Measurements from ENCODE around the gene ABR. TPM values are rescaled to one million over a fixed set of nuclear protein-coding genes. Genes with fewer than 3 reads are reported as not detected.

Gene ABR
- total and polyA plus RNA-seq, 2 of the 13 experiments (the other 11 are each of a cell fraction or from before 2014, with no cell fraction given) = 12.4 to 40.4 TPM

DNA sequence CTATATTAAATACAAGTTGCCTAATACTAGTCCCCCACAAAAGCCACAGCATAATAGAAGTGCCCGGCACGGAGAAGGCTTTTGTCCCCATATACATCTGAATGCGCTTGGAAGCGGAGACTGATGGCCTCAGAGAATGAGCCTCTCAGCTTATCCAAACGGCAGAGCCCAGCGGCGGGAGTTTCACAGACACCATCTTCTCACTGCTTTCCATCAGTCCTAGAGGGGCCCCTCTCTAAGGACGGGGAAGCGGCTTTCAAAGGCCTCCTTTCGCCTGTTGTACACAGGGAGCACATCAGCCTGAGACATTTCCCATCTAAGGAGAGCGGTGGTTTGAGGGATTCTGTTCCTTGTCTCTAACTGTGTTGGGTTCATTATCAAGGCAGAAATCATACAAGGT, 217.1 kb downstream of the ABR start:
- WGBS (ENCODE audit: low lambda C conversion rate) = 95% methylated on average over 11 of the region's 11 CpGs
- Histone ChIP-seq H3K27ac (ENCODE audit: extremely low read length, insufficient read depth, low read length) (no peak overlapping the region), H3K4me1 (ENCODE audit: insufficient read depth, low read length) (peaks cover 8% of the 10 kb centered on the region), H3K4me2 (ENCODE audit: low read depth, low read length) (no peak overlapping the region), H3K36me3 (replicated peaks in 1 of 2; ENCODE audit: control insufficient read depth in 1 of 2, insufficient read depth in 2 of 2, low read length in 2 of 2) (peaks cover 0 to 4% of the 10 kb centered on the region in 2 experiments; a peak in 2 of 5 replicates), H3K9me3 (ENCODE audit: low read length) (no peaks in the 10 kb centered on the region), H3K4me3 (replicated peaks in 1 of 3; ENCODE audit: insufficient read depth in 1 of 3, low read depth in 2 of 3, low read length in 3 of 3) (no peak overlapping the region), H4K20me1 (ENCODE audit: insufficient read depth, low read length) (peaks cover 2% of the 10 kb centered on the region; the same call in 1 of the 2 replicates), H3K79me2 (ENCODE audit: insufficient read depth, low read length) (peaks cover 34% of the 10 kb centered on the region), H3K27me3 (ENCODE audit: control insufficient read depth in 1 of 2, insufficient read depth in 2 of 2, low read length in 2 of 2) (no peaks in the 10 kb centered on the region), H3K9ac (ENCODE audit: insufficient read depth, low read depth, low read length) (no peak overlapping the region), H2AFZ (ENCODE audit: low read length) (no peak overlapping the region)
- in situ Hi-C loops (cut with HindIII; ENCODE audit: extremely low pct_ligation_motif_present, low pct_unique_long_range_greater_than_20kb) (no loop called here), intact Hi-C loops (cut with micrococcal nuclease; ENCODE audit: unreplicated experiment) (no loop called here)
- ATAC-seq (no peak), DNase-seq (ENCODE audit: low spot score) (no peak), FAIRE-seq (no peak)
- ChIA-PET CTCF (ENCODE audit: low intra/inter-chr PET ratio, low total read pairs) (no interaction called here), POLR2A (no interaction called here)
- BruUV-seq (replicated peaks) = no TSS peak
- TF ChIP-seq ZMAT3 (CRISPR knock-in tag; conservative IDR thresholded peaks at IDR 0.05) = no peak
- no peak for TF ChIP-seq ZNF562 (CRISPR knock-in tag; IDR thresholded peaks at IDR 0.05; ENCODE audit: borderline replicate concordance)
- TF ChIP-seq, protein P1, sequence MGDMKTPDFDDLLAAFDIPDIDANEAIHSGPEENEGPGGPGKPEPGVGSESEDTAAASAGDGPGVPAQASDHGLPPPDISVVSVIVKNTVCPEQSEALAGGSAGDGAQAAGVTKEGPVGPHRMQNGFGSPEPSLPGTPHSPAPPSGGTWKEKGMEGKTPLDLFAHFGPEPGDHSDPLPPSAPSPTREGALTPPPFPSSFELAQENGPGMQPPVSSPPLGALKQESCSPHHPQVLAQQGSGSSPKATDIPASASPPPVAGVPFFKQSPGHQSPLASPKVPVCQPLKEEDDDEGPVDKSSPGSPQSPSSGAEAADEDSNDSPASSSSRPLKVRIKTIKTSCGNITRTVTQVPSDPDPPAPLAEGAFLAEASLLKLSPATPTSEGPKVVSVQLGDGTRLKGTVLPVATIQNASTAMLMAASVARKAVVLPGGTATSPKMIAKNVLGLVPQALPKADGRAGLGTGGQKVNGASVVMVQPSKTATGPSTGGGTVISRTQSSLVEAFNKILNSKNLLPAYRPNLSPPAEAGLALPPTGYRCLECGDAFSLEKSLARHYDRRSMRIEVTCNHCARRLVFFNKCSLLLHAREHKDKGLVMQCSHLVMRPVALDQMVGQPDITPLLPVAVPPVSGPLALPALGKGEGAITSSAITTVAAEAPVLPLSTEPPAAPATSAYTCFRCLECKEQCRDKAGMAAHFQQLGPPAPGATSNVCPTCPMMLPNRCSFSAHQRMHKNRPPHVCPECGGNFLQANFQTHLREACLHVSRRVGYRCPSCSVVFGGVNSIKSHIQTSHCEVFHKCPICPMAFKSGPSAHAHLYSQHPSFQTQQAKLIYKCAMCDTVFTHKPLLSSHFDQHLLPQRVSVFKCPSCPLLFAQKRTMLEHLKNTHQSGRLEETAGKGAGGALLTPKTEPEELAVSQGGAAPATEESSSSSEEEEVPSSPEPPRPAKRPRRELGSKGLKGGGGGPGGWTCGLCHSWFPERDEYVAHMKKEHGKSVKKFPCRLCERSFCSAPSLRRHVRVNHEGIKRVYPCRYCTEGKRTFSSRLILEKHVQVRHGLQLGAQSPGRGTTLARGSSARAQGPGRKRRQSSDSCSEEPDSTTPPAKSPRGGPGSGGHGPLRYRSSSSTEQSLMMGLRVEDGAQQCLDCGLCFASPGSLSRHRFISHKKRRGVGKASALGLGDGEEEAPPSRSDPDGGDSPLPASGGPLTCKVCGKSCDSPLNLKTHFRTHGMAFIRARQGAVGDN (CRISPR knock-in tag; IDR thresholded peaks at IDR 0.05) = no peak
- TF ChIP-seq E2F5 (CRISPR knock-in tag; conservative IDR thresholded peaks at IDR 0.05) = no peak
- TF ChIP-seq RFXAP (CRISPR knock-in tag; IDR thresholded peaks at IDR 0.05; ENCODE audit: borderline replicate concordance) = no peak
- no peak for TF ChIP-seq HOMEZ (CRISPR knock-in tag; IDR thresholded peaks at IDR 0.05; ENCODE audit: low read depth)
- TF ChIP-seq SMARCC2 (IDR thresholded peaks at IDR 0.05) = no peak
- TF ChIP-seq, protein P2, sequence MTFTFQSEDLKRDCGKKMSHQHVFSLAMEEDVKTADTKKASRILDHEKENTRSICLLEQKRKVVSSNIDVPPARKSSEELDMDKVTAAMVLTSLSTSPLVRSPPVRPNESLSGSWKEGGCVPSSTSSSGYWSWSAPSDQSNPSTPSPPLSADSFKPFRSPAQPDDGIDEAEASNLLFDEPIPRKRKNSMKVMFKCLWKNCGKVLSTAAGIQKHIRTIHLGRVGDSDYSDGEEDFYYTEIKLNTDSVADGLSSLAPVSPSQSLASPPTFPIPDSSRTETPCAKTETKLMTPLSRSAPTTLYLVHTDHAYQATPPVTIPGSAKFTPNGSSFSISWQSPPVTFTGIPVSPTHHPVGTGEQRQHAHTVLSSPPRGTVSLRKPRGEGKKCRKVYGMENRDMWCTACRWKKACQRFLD (CRISPR knock-in tag; IDR thresholded peaks at IDR 0.05; ENCODE audit: borderline replicate concordance) = no peak
- TF ChIP-seq ZNF496 (CRISPR knock-in tag; IDR thresholded peaks at IDR 0.05; ENCODE audit: insufficient replicate concordance) = no peak
- TF ChIP-seq ZNF576 (CRISPR knock-in tag; IDR thresholded peaks at IDR 0.05) = no peak
- TF ChIP-seq, protein P3, sequence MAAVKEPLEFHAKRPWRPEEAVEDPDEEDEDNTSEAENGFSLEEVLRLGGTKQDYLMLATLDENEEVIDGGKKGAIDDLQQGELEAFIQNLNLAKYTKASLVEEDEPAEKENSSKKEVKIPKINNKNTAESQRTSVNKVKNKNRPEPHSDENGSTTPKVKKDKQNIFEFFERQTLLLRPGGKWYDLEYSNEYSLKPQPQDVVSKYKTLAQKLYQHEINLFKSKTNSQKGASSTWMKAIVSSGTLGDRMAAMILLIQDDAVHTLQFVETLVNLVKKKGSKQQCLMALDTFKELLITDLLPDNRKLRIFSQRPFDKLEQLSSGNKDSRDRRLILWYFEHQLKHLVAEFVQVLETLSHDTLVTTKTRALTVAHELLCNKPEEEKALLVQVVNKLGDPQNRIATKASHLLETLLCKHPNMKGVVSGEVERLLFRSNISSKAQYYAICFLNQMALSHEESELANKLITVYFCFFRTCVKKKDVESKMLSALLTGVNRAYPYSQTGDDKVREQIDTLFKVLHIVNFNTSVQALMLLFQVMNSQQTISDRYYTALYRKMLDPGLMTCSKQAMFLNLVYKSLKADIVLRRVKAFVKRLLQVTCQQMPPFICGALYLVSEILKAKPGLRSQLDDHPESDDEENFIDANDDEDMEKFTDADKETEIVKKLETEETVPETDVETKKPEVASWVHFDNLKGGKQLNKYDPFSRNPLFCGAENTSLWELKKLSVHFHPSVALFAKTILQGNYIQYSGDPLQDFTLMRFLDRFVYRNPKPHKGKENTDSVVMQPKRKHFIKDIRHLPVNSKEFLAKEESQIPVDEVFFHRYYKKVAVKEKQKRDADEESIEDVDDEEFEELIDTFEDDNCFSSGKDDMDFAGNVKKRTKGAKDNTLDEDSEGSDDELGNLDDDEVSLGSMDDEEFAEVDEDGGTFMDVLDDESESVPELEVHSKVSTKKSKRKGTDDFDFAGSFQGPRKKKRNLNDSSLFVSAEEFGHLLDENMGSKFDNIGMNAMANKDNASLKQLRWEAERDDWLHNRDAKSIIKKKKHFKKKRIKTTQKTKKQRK (IDR thresholded peaks at IDR 0.05; ENCODE audit: low read length) = no peak
- TF ChIP-seq HNRNPK (IDR thresholded peaks at IDR 0.05; ENCODE audit: low read depth, low read length, poor library complexity, severe bottlenecking) = no peak
- no peak for TF ChIP-seq DNMT1 (CRISPR knock-in tag; IDR thresholded peaks at IDR 0.05)
